Erythroblast (primary cell): ENCODE data around the gene MAD1L1.

ENCODE experiments used
- GATA1 ChIP-seq: IDR thresholded peaks from 2 replicates; pipeline ENCODE4 v1.6.1; 2011; ENCODE audit warnings: low read depth, mild to moderate bottlenecking, control low read depth, low read length, moderate library complexity
- POLR2A ChIP-seq: IDR thresholded peaks from 2 replicates; pipeline ENCODE4 v1.6.1; 2011; ENCODE audit warnings: mild to moderate bottlenecking, low read length

GRCh38 chr7:2271273-2272026 is 38.7 kb upstream of the MAD1L1 start:
- TF ChIP-seq POLR2A: no peak
- TF ChIP-seq GATA1: no peak
